GM21447 (cell line): ENCODE results near the gene PATJ.
"Not testable (repeated sequence)": the region's sequence is repeated elsewhere in the genome, so short reads cannot be mapped to it uniquely, and the experiment has no call there.

Source experiments
- ATAC-seq: cut with Tn5 transposase; IDR thresholded peaks from one replicate; pipeline ENCODE4 v1.9.1; 2021; ENCODE audit not compliant: unreplicated experiment

Gene PATJ

GRCh38 chr1:62194651-62195544 lies 452.6 kb downstream of the PATJ start, which contains the start of gene L1TD1:
L1TD1 (plus strand) TSS chr1:62194849; CDS start chr1:62206629, 11,780 bp downstream.
- ATAC-seq, result no peak

- no peak for ATAC-seq
These were observed 453.9 kb downstream of the PATJ start for GRCh38 chr1:62196086-62196690.

- no peak for ATAC-seq
These were observed 455.9 kb downstream of the PATJ start for GRCh38 chr1:62198069-62198780.

GRCh38 chr1:62198781-62199125 lies 456.5 kb downstream of the PATJ start:
- no peak for ATAC-seq

GRCh38 chr1:62207187-62207586 lies 464.9 kb downstream of the PATJ start:
- ATAC-seq, result no peak

- no peak for ATAC-seq
These were observed 465.8 kb downstream of the PATJ start for GRCh38 chr1:62208087-62208486.

GRCh38 chr1:62208970-62209369 lies 466.7 kb downstream of the PATJ start:
- no peak for ATAC-seq

- no peak for ATAC-seq
These were observed 467.8 kb downstream of the PATJ start for GRCh38 chr1:62209931-62210595.

GRCh38 chr1:62210960-62211359 lies 468.7 kb downstream of the PATJ start:
- no peak for ATAC-seq

- no peak for ATAC-seq
These were observed 470.1 kb downstream of the PATJ start for GRCh38 chr1:62212411-62212810.

- ATAC-seq, result no peak
These were observed 471.0 kb downstream of the PATJ start for GRCh38 chr1:62213075-62213914.

- ATAC-seq, result no peak
These were observed 476.3 kb downstream of the PATJ start for GRCh38 chr1:62218604-62219003.

- ATAC-seq, result not testable (repeated sequence)
These were observed 478.2 kb downstream of the PATJ start for GRCh38 chr1:62220456-62220855.

GRCh38 chr1:62221171-62221570 lies 478.9 kb downstream of the PATJ start:
- no peak for ATAC-seq

- ATAC-seq, result no peak
These were observed 480.0 kb downstream of the PATJ start for GRCh38 chr1:62222321-62222720.

GRCh38 chr1:62224182-62224581 lies 481.9 kb downstream of the PATJ start:
- no peak for ATAC-seq

- no peak for ATAC-seq
These were observed 485.2 kb downstream of the PATJ start for GRCh38 chr1:62227496-62227895.
